HEK293 (cell line): ENCODE measurements around the gene VEZT.

ENCODE experiments used
- MZF1 ChIP-seq: fragments of 450-650 bp; formaldehyde crosslinking; IDR thresholded peaks from 2 replicates; pipeline ENCODE4 v1.5.1; 2017; ENCODE audit warnings: missing biosample characterization, missing genetic modification characterization, borderline replicate concordance
- SP2 ChIP-seq: fragments of 450-650 bp; formaldehyde crosslinking; IDR thresholded peaks from 2 replicates; pipeline ENCODE4 v1.5.1; 2016; ENCODE audit warnings: missing biosample characterization, missing genetic modification characterization
- YY1 ChIP-seq: fragments of 450-650 bp; formaldehyde crosslinking; IDR thresholded peaks from 2 replicates; pipeline ENCODE4 v1.5.1; 2018; ENCODE audit warnings: missing biosample characterization, missing genetic modification characterization
- ZBTB8A ChIP-seq: fragments of 450-650 bp; formaldehyde crosslinking; IDR thresholded peaks from 2 replicates; pipeline ENCODE4 v1.5.1; 2016; ENCODE audit warnings: missing biosample characterization, missing genetic modification characterization
- ZNF121 ChIP-seq: fragments of 450-650 bp; formaldehyde crosslinking; IDR thresholded peaks from 2 replicates; pipeline ENCODE4 v1.5.1; 2016; ENCODE audit warnings: missing biosample characterization, missing genetic modification characterization
- ZNF2 ChIP-seq: fragments of 450-650 bp; formaldehyde crosslinking; IDR thresholded peaks from 2 replicates; pipeline ENCODE4 v1.5.1; 2016; ENCODE audit warnings: missing biosample characterization, missing genetic modification characterization
- ZNF214 ChIP-seq: fragments of 450-650 bp; formaldehyde crosslinking; IDR thresholded peaks from 2 replicates; pipeline ENCODE4 v1.5.1; 2017; ENCODE audit warnings: missing biosample characterization, mild to moderate bottlenecking, missing genetic modification characterization, borderline replicate concordance
- ZNF544 ChIP-seq: fragments of 450-650 bp; formaldehyde crosslinking; IDR thresholded peaks from 2 replicates; pipeline ENCODE4 v1.5.0; 2017; ENCODE audit warnings: missing biosample characterization, missing genetic modification characterization
- TF ChIP-seq, protein P1 (sequence below): fragments of 450-650 bp; formaldehyde crosslinking; IDR thresholded peaks from 2 replicates; pipeline ENCODE4 v1.5.1; 2016; ENCODE audit warnings: missing biosample characterization, missing genetic modification characterization
- TF ChIP-seq, protein P2 (sequence below): fragments of 450-650 bp; IDR thresholded peaks from 2 replicates; pipeline ENCODE4 v1.5.1; 2018; ENCODE audit warnings: missing biosample characterization, mild to moderate bottlenecking, missing genetic modification characterization
- TF ChIP-seq, protein P3 (sequence below): fragments of 450-650 bp; formaldehyde crosslinking; IDR thresholded peaks from 2 replicates; pipeline ENCODE4 v1.5.1; 2016; ENCODE audit warnings: missing biosample characterization, missing genetic modification characterization, low read depth
- TF ChIP-seq, protein P4 (sequence below): fragments of 450-650 bp; formaldehyde crosslinking; IDR thresholded peaks from 2 replicates; pipeline ENCODE4 v1.5.1; 2016; ENCODE audit warnings: missing biosample characterization, missing genetic modification characterization

DNA sequence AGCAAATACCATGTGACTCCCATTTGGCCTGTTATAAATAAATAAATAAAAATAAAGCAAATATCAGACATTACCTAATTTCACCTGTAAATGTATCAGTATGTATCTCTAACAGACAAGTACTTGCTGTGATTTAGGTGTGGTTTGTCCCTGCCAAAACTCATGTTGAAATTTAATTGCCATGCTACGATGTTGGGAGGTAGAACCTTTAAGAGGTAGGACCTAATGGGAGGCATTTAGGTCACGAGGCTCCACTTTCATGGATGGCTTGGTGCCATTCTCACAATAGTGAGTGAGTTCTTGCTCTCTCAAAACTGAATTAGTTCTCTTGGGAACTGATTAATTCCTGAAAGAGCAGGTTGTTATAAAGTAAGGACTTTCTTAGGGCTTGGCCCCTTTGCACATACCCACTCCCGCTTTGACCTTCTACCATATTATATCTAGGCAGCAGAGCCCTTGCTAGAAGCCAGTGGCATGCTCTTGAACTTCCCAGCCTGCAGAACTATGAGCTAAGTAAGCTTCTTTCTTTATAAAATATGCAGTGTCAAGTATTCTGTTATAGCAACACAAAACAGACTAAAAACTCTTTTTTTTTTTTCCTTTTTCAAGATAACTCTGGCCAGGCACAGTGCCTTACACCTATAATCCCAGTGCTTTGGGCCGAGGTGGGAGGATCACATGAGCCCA lies 26.0 kb downstream of the VEZT start:
- TF ChIP-seq MZF1 (tag by site-specific recombination), result no peak
- TF ChIP-seq, protein P1, sequence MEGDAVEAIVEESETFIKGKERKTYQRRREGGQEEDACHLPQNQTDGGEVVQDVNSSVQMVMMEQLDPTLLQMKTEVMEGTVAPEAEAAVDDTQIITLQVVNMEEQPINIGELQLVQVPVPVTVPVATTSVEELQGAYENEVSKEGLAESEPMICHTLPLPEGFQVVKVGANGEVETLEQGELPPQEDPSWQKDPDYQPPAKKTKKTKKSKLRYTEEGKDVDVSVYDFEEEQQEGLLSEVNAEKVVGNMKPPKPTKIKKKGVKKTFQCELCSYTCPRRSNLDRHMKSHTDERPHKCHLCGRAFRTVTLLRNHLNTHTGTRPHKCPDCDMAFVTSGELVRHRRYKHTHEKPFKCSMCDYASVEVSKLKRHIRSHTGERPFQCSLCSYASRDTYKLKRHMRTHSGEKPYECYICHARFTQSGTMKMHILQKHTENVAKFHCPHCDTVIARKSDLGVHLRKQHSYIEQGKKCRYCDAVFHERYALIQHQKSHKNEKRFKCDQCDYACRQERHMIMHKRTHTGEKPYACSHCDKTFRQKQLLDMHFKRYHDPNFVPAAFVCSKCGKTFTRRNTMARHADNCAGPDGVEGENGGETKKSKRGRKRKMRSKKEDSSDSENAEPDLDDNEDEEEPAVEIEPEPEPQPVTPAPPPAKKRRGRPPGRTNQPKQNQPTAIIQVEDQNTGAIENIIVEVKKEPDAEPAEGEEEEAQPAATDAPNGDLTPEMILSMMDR (tag by site-specific recombination), result no peak
- no peak for TF ChIP-seq ZNF121 (tag by site-specific recombination)
- TF ChIP-seq YY1, result no peak
- TF ChIP-seq ZNF2 (tag by site-specific recombination), result no peak
- no peak for TF ChIP-seq SP2 (tag by site-specific recombination)
- TF ChIP-seq ZNF214 (tag by site-specific recombination), result no peak
- TF ChIP-seq, protein P2, sequence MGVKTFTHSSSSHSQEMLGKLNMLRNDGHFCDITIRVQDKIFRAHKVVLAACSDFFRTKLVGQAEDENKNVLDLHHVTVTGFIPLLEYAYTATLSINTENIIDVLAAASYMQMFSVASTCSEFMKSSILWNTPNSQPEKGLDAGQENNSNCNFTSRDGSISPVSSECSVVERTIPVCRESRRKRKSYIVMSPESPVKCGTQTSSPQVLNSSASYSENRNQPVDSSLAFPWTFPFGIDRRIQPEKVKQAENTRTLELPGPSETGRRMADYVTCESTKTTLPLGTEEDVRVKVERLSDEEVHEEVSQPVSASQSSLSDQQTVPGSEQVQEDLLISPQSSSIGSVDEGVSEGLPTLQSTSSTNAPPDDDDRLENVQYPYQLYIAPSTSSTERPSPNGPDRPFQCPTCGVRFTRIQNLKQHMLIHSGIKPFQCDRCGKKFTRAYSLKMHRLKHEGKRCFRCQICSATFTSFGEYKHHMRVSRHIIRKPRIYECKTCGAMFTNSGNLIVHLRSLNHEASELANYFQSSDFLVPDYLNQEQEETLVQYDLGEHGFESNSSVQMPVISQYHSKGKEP (tag by site-specific recombination), result no peak
- TF ChIP-seq, protein P3, sequence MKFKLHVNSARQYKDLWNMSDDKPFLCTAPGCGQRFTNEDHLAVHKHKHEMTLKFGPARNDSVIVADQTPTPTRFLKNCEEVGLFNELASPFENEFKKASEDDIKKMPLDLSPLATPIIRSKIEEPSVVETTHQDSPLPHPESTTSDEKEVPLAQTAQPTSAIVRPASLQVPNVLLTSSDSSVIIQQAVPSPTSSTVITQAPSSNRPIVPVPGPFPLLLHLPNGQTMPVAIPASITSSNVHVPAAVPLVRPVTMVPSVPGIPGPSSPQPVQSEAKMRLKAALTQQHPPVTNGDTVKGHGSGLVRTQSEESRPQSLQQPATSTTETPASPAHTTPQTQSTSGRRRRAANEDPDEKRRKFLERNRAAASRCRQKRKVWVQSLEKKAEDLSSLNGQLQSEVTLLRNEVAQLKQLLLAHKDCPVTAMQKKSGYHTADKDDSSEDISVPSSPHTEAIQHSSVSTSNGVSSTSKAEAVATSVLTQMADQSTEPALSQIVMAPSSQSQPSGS (tag by site-specific recombination), result no peak
- TF ChIP-seq ZNF544 (tag by site-specific recombination), result no peak
- TF ChIP-seq ZBTB8A (tag by site-specific recombination), result no peak
- TF ChIP-seq, protein P4, sequence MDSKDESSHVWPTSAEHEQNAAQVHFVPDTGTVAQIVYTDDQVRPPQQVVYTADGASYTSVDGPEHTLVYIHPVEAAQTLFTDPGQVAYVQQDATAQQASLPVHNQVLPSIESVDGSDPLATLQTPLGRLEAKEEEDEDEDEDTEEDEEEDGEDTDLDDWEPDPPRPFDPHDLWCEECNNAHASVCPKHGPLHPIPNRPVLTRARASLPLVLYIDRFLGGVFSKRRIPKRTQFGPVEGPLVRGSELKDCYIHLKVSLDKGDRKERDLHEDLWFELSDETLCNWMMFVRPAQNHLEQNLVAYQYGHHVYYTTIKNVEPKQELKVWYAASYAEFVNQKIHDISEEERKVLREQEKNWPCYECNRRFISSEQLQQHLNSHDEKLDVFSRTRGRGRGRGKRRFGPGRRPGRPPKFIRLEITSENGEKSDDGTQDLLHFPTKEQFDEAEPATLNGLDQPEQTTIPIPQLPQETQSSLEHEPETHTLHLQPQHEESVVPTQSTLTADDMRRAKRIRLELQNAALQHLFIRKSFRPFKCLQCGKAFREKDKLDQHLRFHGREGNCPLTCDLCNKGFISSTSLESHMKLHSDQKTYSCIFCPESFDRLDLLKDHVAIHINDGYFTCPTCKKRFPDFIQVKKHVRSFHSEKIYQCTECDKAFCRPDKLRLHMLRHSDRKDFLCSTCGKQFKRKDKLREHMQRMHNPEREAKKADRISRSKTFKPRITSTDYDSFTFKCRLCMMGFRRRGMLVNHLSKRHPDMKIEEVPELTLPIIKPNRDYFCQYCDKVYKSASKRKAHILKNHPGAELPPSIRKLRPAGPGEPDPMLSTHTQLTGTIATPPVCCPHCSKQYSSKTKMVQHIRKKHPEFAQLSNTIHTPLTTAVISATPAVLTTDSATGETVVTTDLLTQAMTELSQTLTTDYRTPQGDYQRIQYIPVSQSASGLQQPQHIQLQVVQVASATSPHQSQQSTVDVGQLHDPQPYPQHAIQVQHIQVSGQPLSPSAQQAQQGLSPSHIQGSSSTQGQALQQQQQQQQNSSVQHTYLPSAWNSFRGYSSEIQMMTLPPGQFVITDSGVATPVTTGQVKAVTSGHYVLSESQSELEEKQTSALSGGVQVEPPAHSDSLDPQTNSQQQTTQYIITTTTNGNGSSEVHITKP, result no peak
